A549 (cell line): ENCODE measurements around the gene METTL21C. TPM values are rescaled to one million over a fixed set of nuclear protein-coding genes. Genes with fewer than 3 reads are reported as not detected.

ENCODE experiments used
- ATAC-seq, 2 experiments: fragments of 200-7000 bp in 1 of 2; fragments of >200 bp in 1 of 2; cut with Nextera tagmentation in 1 of 2; cut with Tn5 transposase in 1 of 2; 3 replicates each; pipeline versions ENCODE4 v1.8.0 to v1.9.1; 2018 to 2020; ENCODE audit warnings: mild to moderate bottlenecking in 1 of 2, moderate library complexity in 1 of 2
- CTCF ChIA-PET: fragments of 300-600 bp; sonication (Branson Sonifier 250); formaldehyde crosslinking; extraction: SDS; loops from one replicate; lab custom pipeline; 2021; ENCODE audit warnings: antibody characterized with exemption, inconsistent platforms; lab: Yijun Ruan, JAX
- POLR2A ChIA-PET: fragments of 350-600 bp; formaldehyde crosslinking; extraction: SDS; loops from one replicate; lab custom pipeline; 2021; ENCODE audit warnings: antibody characterized with exemption, inconsistent platforms; lab: Yijun Ruan, JAX
- DNase-seq, 2 experiments: peaks; one replicate each; pipeline versions ENCODE4 v3.0.0 to v3.0.0-alpha.2; 2011 to 2016; ENCODE audit warnings: low read depth in 1 of 2, low spot score in 1 of 2
- FAIRE-seq: peaks from 2 replicates; lab custom pipeline; 2011; peaks lifted over from hg19 to GRCh38; lab: Jason Lieb, UNC
- H3K27ac ChIP-seq, 2 experiments: fragments of >200 bp; sonication (Bioruptor Twin); formaldehyde crosslinking; 3 replicates each; pipeline ENCODE4 v1.5.1; 2016 to 2017
- H3K4me1 ChIP-seq: fragments of >200 bp; sonication (Bioruptor Twin); formaldehyde crosslinking; 3 replicates; pipeline ENCODE4 v1.6.1; 2016
- H3K4me2 ChIP-seq: fragments of >200 bp; sonication (Bioruptor Twin); formaldehyde crosslinking; 3 replicates; pipeline ENCODE4 v1.6.1; 2016
- H3K4me3 ChIP-seq: fragments of >200 bp; sonication (Bioruptor Twin); formaldehyde crosslinking; 3 replicates; pipeline ENCODE4 v1.5.1; 2016
- H3K9me3 ChIP-seq: fragments of >200 bp; sonication (Bioruptor Twin); formaldehyde crosslinking; 3 replicates; pipeline ENCODE4 v1.6.1; 2016
- BHLHE40 ChIP-seq: IDR thresholded peaks from 2 replicates; pipeline ENCODE4 v1.6.1; 2012; ENCODE audit warnings: low read depth, low read length, inconsistent platforms
- CBX2 ChIP-seq: fragments of 200-600 bp; sonication (generic); IDR thresholded peaks from 2 replicates; pipeline ENCODE4 v1.6.1; 2016; ENCODE audit warnings: low read depth, mild to moderate bottlenecking, borderline replicate concordance
- CHD2 ChIP-seq: fragments of 150-350 bp; IDR thresholded peaks from 2 replicates; pipeline ENCODE4 v1.6.1; 2014; ENCODE audit warnings: low read length; ENCODE audit not compliant: partially characterized antibody
- EHF ChIP-seq: fragments of 250-450 bp; sonication (Bioruptor Pico); IDR thresholded peaks from 2 replicates; pipeline ENCODE4 v1.5.0; 2020; ENCODE audit warnings: mild to moderate bottlenecking
- EP300 ChIP-seq, 2 experiments: fragments of >200 bp; sonication (Bioruptor Twin); formaldehyde crosslinking; IDR thresholded peaks; 2 replicates in 1 of 2; 3 replicates in 1 of 2; pipeline ENCODE4 v1.6.1; 2016 to 2017
- FOSL2 ChIP-seq, 2 experiments: fragments of 450-650 bp in 1 of 2; fragments of >200 bp in 1 of 2; sonication (Bioruptor Twin) in 1 of 2; formaldehyde crosslinking; IDR thresholded peaks; 2 replicates each; pipeline versions ENCODE4 v1.5.0 to v1.6.1; 2016 to 2020; ENCODE audit warnings: mild to moderate bottlenecking in 1 of 2, moderate library complexity in 1 of 2
- FOXS1 ChIP-seq: fragments of 250-450 bp; sonication (Bioruptor Pico); IDR thresholded peaks from 2 replicates; pipeline ENCODE4 v1.5.0; 2020; ENCODE audit warnings: mild to moderate bottlenecking, moderate library complexity
- HES2 ChIP-seq: fragments of >200 bp; sonication (Bioruptor Twin); formaldehyde crosslinking; IDR thresholded peaks from 2 replicates; pipeline ENCODE4 v1.6.1; 2016
- JUN ChIP-seq, 2 experiments: fragments of >200 bp; sonication (Bioruptor Twin); formaldehyde crosslinking; IDR thresholded peaks; 2 replicates in 1 of 2; 3 replicates in 1 of 2; pipeline ENCODE4 v1.6.1; 2016 to 2017
- JUNB ChIP-seq: fragments of >200 bp; sonication (Bioruptor Twin); formaldehyde crosslinking; IDR thresholded peaks from 2 replicates; pipeline ENCODE4 v1.6.1; 2016
- KDM5A ChIP-seq: fragments of 200-600 bp; sonication (generic); IDR thresholded peaks from 2 replicates; pipeline ENCODE4 v1.6.1; 2016; ENCODE audit warnings: antibody characterized with exemption, mild to moderate bottlenecking
- MAFK ChIP-seq: fragments of 450-650 bp; IDR thresholded peaks from 2 replicates; pipeline ENCODE4 v1.6.1; 2014; ENCODE audit not compliant: partially characterized antibody
- POLR2AphosphoS2 ChIP-seq: conservative IDR thresholded peaks from 2 replicates; pipeline ENCODE4 v1.6.1; 2012; ENCODE audit warnings: low read length, improper control_type of control experiment, inconsistent platforms
- RAD21 ChIP-seq, 2 experiments: fragments of >200 bp in 1 of 2; sonication (Bioruptor Twin) in 1 of 2; formaldehyde crosslinking in 1 of 2; IDR thresholded peaks in 1 of 2; conservative IDR thresholded peaks in 1 of 2; 2 replicates in 1 of 2; 3 replicates in 1 of 2; pipeline ENCODE4 v1.6.1; 2012 to 2018; ENCODE audit warnings: inconsistent platforms in 1 of 2
- RCOR1 ChIP-seq: fragments of 150-350 bp; IDR thresholded peaks from 2 replicates; pipeline ENCODE4 v1.6.1; 2014; ENCODE audit warnings: antibody characterized with exemption, low read length, low read depth
- REST ChIP-seq: fragments of 200-600 bp; sonication (generic); IDR thresholded peaks from 2 replicates; pipeline ENCODE4 v1.6.1; 2016; ENCODE audit warnings: antibody characterized with exemption, mild to moderate bottlenecking, moderate library complexity
- RNF2 ChIP-seq: fragments of 200-600 bp; sonication (generic); IDR thresholded peaks from 2 replicates; pipeline ENCODE4 v1.6.1; 2016; ENCODE audit warnings: low read depth, mild to moderate bottlenecking, antibody characterized with exemption, moderate library complexity, borderline replicate concordance
- TP53 ChIP-seq: fragments of 250-450 bp; sonication (Bioruptor Pico); IDR thresholded peaks from 2 replicates; pipeline ENCODE4 v1.5.0; 2021; ENCODE audit warnings: mild to moderate bottlenecking, moderate library complexity
- ZFP36 ChIP-seq: fragments of 450-650 bp; IDR thresholded peaks from 2 replicates; pipeline ENCODE4 v1.6.1; 2014; ENCODE audit warnings: borderline replicate concordance; ENCODE audit not compliant: partially characterized antibody
- WGBS: methylation state at CpG from one replicate; pipeline ENCODE4 v1.1.6; 2017; ENCODE audit errors: missing lambda C conversion rate; 5-methylcytosine and 5-hydroxymethylcytosine counted together
- polyA plus RNA-seq, 4 experiments: library from polyadenylated mRNA; depleted of rRNA in 3 of 4; stranded (reverse); fragments of >200 nt; fragmentation: RNase III in 1 of 4; extraction: RNeasy Plus Mini Kit Qiagen cat#74134 plus additional on column Dnase treatment in 1 of 4; gene quantifications; 2 replicates in 3 of 4; 3 replicates in 1 of 4; pipeline ENCODE4 v1.2.3, GENCODE V29; 2011 to 2017
- TF ChIP-seq, protein P1 (sequence below): IDR thresholded peaks from 2 replicates; pipeline ENCODE4 v1.6.1; 2012; ENCODE audit warnings: low read depth, borderline replicate concordance

METTL21C gene
- polyA plus RNA-seq, 2 of the 4 experiments (the other 2 are of a cell fraction) = not detected

DNA sequence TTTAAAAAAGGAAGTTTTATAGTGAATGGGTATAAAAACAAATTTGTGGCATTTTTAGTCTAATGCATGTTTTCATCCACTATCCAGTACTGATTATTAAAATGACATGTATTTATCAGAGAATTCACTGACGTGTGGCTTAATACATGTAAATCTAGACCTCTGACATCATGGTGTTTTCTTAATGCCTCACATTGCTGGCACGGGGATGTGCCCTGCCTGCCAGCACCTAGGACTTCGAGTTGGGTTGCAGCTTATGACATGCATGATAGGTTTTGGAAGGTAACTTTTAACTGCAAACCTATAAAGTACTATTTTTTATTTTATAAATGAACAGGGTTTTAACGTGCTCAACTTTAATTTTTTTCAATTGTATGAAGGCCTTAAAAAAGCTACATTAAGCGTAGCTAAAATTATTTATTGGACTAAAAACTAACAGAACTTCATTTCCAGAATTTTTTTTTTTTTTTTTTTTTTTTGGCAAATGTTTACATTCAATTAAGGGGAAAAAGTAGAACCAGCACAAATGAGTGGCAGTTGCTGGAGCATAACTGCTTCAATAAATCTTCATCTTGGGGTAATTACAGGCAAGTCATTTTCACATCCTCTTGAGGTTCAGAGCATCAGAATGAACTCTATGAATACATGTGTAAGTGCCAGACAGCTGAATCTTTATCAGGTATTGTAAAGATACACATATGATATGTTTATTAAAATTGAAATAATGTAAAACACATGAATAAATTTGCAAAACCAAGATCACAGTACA, 16.3 kb downstream of the METTL21C start:
- CTCF ChIA-PET = interaction anchor here (0.7 to 1.0 kb wide), 2 partner anchors 87 to 332 kb away, joined by 3 read pairs; no protein-coding TSS in a partner anchor
- WGBS = 87% methylated on average over 5 of the region's 5 CpGs

DNA sequence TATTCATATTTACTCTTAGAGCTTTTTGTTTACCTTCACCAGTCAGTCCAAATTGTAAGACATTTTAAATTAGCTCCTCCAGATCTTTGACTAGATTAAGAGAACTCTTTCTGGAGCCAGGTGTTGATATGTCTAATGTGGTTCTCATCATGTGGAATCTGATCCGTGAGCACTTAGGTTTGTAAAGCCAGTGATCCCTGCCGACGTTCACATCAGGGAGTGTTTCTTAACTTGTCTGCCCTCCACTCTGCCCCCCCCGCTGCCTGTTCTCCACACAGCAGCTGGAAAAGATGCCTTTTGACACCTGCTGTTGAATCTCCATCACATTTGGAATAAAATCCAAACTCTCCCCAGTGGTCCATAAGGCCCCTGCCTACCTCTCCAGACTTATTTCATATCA, 17.7 kb downstream of the METTL21C start:
- DNase-seq (no peak), ATAC-seq (no peak), FAIRE-seq (no peak)
- H3K27ac ChIP-seq = no peak overlapping the region
- no peaks in the 10 kb centered on the region for H3K4me1 ChIP-seq
- no peak overlapping the region for H3K4me3 ChIP-seq
- TF ChIP-seq ZFP36 (no peak), RNF2 (no peak), HES2 (no peak), JUNB (no peak), RCOR1 (no peak), CBX2 (no peak), CHD2 (no peak), EHF (CRISPR knock-in tag) (no peak), EP300 (IDR thresholded peaks at IDR 0.05) (no peak), RAD21 (conservative IDR thresholded peaks at IDR 0.05 in 1 of 2, IDR thresholded peaks at IDR 0.05 in 1 of 2) (no peak), POLR2AphosphoS2 (no peak), TP53 (CRISPR knock-in tag) (no peak), BHLHE40 (no peak), KDM5A (no peak), MAFK (no peak)
- TF ChIP-seq, protein P1, sequence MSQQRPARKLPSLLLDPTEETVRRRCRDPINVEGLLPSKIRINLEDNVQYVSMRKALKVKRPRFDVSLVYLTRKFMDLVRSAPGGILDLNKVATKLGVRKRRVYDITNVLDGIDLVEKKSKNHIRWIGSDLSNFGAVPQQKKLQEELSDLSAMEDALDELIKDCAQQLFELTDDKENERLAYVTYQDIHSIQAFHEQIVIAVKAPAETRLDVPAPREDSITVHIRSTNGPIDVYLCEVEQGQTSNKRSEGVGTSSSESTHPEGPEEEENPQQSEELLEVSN = no peak
- CTCF ChIA-PET = no interaction called here
- H3K4me2 ChIP-seq = no peak overlapping the region
- 97% methylated on average over 4 of the region's 4 CpGs for WGBS
- POLR2A ChIA-PET = no interaction called here
- H3K9me3 ChIP-seq = no peaks in the 10 kb centered on the region

More for the DNA sequence above, 16.3 kb downstream of the METTL21C start:
- Histone ChIP-seq H3K9me3 (no peaks in the 10 kb centered on the region), H3K4me3 (no peak overlapping the region), H3K4me1 (no peaks in the 10 kb centered on the region), H3K27ac (no peak overlapping the region), H3K4me2 (no peak overlapping the region)
- FAIRE-seq (no peak), ATAC-seq (no peak), DNase-seq (no peak)
- POLR2A ChIA-PET = no interaction called here
- TF ChIP-seq FOSL2 (IDR thresholded peaks at IDR 0.05) = no peak
- no peak for TF ChIP-seq FOSL2 (CRISPR knock-in tag; IDR thresholded peaks at IDR 0.05)
- TF ChIP-seq JUN (IDR thresholded peaks at IDR 0.05) = no peak
- no peak for TF ChIP-seq REST
- no peak for TF ChIP-seq FOXS1
- no peak for TF ChIP-seq KDM5A
- TF ChIP-seq CHD2 = no peak
